ENCODE results near the gene HEXIM1. TPM values are rescaled to one million over a fixed set of nuclear protein-coding genes. Genes with fewer than 3 reads are reported as not detected.

The HEXIM1 gene
- total RNA-seq, 1 donor from 2014 or later = 36.1 TPM

GRCh38 chr17:45162025-45162687 is 13.9 kb downstream of the HEXIM1 start:
- H3K4me1 ChIP-seq = peaks cover 35% of the 10 kb centered on the region
- ATAC-seq = no peak

GRCh38 chr17:45164734-45165269 is 16.5 kb downstream of the HEXIM1 start:
- Histone ChIP-seq H3K27me3 (no peaks in the 10 kb centered on the region), H3K4me3 (no peak overlapping the region), H3K9me3 (no peaks in the 10 kb centered on the region), H3K36me3 (no peaks in the 10 kb centered on the region), H3K27ac (no peak overlapping the region), H3K4me1 (peaks cover 10% of the 10 kb centered on the region)
- intact Hi-C loops (cut with DNase I) = no loop called here
- DNase-seq (no peak), ATAC-seq (no peak)
- no peak for TF ChIP-seq CTCF (IDR thresholded peaks at IDR 0.05)

More at GRCh38 chr17:45162025-45162687, 13.9 kb downstream of the HEXIM1 start:
- DNase-seq = no peak
- H3K9me3 ChIP-seq = no peaks in the 10 kb centered on the region
- no peak for TF ChIP-seq CTCF (IDR thresholded peaks at IDR 0.05)
- intact Hi-C loops (cut with DNase I) = no loop called here
- no peaks in the 10 kb centered on the region for H3K27me3 ChIP-seq
- peak overlapping the region; percentile 37 for H3K4me3 ChIP-seq
- no peaks in the 10 kb centered on the region for H3K36me3 ChIP-seq
- H3K27ac ChIP-seq = peak overlapping the region; percentile 45

- Histone ChIP-seq H3K4me3 (no peak overlapping the region), H3K27ac (no peak overlapping the region), H3K4me1 (peaks cover 30% of the 10 kb centered on the region), H3K9me3 (no peaks in the 10 kb centered on the region), H3K36me3 (no peaks in the 10 kb centered on the region), H3K27me3 (no peaks in the 10 kb centered on the region)
- ATAC-seq (no peak), DNase-seq (no peak)
- intact Hi-C loops (cut with DNase I) = no loop called here
- no peak for TF ChIP-seq CTCF (IDR thresholded peaks at IDR 0.05)
Observed at GRCh38 chr17:45168991-45169752, 20.9 kb downstream of the HEXIM1 start.

GRCh38 chr17:45170280-45170930 is 22.1 kb downstream of the HEXIM1 start:
- H3K4me1 ChIP-seq = peaks cover 30% of the 10 kb centered on the region
- H3K9me3 ChIP-seq = no peaks in the 10 kb centered on the region
- H3K4me3 ChIP-seq = no peak overlapping the region
- no peaks in the 10 kb centered on the region for H3K27me3 ChIP-seq
- DNase-seq (no peak), ATAC-seq (no peak)
- no peak for TF ChIP-seq CTCF (IDR thresholded peaks at IDR 0.05)
- H3K27ac ChIP-seq = peak overlapping the region; percentile 85
- intact Hi-C loops (cut with DNase I) = no loop called here
- H3K36me3 ChIP-seq = no peaks in the 10 kb centered on the region

GRCh38 chr17:45170931-45171337 is 22.7 kb downstream of the HEXIM1 start:
- no peaks in the 10 kb centered on the region for H3K36me3 ChIP-seq
- peak overlapping the region; percentile 85 for H3K27ac ChIP-seq
- DNase-seq (peak; percentile 73), ATAC-seq (peak; percentile 56)
- peaks cover 30% of the 10 kb centered on the region for H3K4me1 ChIP-seq
- no peaks in the 10 kb centered on the region for H3K27me3 ChIP-seq
- peak overlapping the region; percentile 20 for H3K4me3 ChIP-seq
- intact Hi-C loops (cut with DNase I) = no loop called here
- TF ChIP-seq CTCF (IDR thresholded peaks at IDR 0.05) = no peak
- no peaks in the 10 kb centered on the region for H3K9me3 ChIP-seq

Measured in upper lobe of right lung (tissue), 1 donor.